ENCODE results near the gene RAB33A. TPM values are rescaled to one million over a fixed set of nuclear protein-coding genes. Genes with fewer than 3 reads are reported as not detected.

RAB33A gene
- total RNA-seq, 2 donors from 2014 or later = 34.6 to 36.1 TPM

Other genes with a start within 250 kb of the RAB33A start
- gene BCORL1, start 189.3 kb upstream of the RAB33A start, total RNA-seq = 10 to 100 TPM in 1 of 2 donors, 1 to 10 TPM in 1; 8.4 to 11.7 TPM
- gene ELF4, start 61.5 kb upstream of the RAB33A start, total RNA-seq = 10 to 100 TPM; 23.5 to 25.6 TPM
- 10 to 100 TPM; 25.4 to 67.3 TPM for gene AIFM1, start 6.1 kb upstream of the RAB33A start, total RNA-seq
- gene ZNF280C, start 96.9 kb downstream of the RAB33A start, total RNA-seq = 1 to 10 TPM; 4.8 to 8.2 TPM
- gene SLC25A14, start 168.0 kb downstream of the RAB33A start, total RNA-seq = 10 to 100 TPM; 11.6 to 15.7 TPM
- not detected for gene GPR119, start 213.7 kb downstream of the RAB33A start, total RNA-seq
- 10 to 100 TPM; 24.1 to 25.2 TPM for gene RBMX2, start 230.0 kb downstream of the RAB33A start, total RNA-seq

Measured in activated T-helper 17 cell treated with anti-CD3 and anti-CD28 coated beads, Interleukin-2, amount 50 U/mL, for 72 hours (primary cell).